Gastroesophageal sphincter (tissue), 4 donors: Measurements from ENCODE around the gene SORBS1. TPM values are rescaled to one million over a fixed set of nuclear protein-coding genes. Genes with fewer than 3 reads are reported as not detected.
A peak's percentile ranks its signal among the peaks of the same experiment; 100 is the strongest.

Experiments used
- ATAC-seq: fragments of 150-250 bp; one replicate; pipeline ENCODE4 v1.9.1; 2016; ENCODE audit warnings: mild to moderate bottlenecking, moderate library complexity
- H3K27ac ChIP-seq, 4 donors: fragments of 200-600 bp; sonication (generic) in 3 of 4; 1 replicate in 3 of 4; 2 replicates in 1 of 4; pipeline ENCODE4 v1.5.1; 2016 to 2019
- H3K27me3 ChIP-seq: fragments of 200-600 bp; sonication (generic); one replicate; pipeline ENCODE4 v1.5.1; 2019
- H3K36me3 ChIP-seq, 2 donors: fragments of 200-600 bp; sonication (generic); one replicate each; pipeline ENCODE4 v1.5.1; 2019; ENCODE audit warnings: control low read depth in 1 of 2
- H3K4me1 ChIP-seq, 3 donors: fragments of 200-600 bp; sonication (generic); 1 replicate in 2 of 3; 2 replicates in 1 of 3; pipeline ENCODE4 v1.5.1; 2016 to 2019; ENCODE audit warnings: control low read depth in 2 of 3
- H3K4me3 ChIP-seq, 2 donors: fragments of 200-600 bp; sonication (generic); one replicate each; pipeline ENCODE4 v1.5.1; 2019; ENCODE audit warnings: mild to moderate bottlenecking in 1 of 2, moderate library complexity in 1 of 2
- H3K9me3 ChIP-seq, 3 donors: fragments of 200-600 bp; sonication (generic); one replicate each; pipeline ENCODE4 v1.5.1; 2017 to 2019; ENCODE audit warnings: control low read depth in 2 of 3
- EP300 ChIP-seq: sonication (generic); formaldehyde crosslinking; IDR thresholded peaks from one replicate; pipeline ENCODE4 v1.6.1; 2017; ENCODE audit warnings: antibody characterized with exemption, mild to moderate bottlenecking
- POLR2A ChIP-seq, 2 donors: fragments of 450-650 bp; IDR thresholded peaks; one replicate each; pipeline ENCODE4 v1.6.1; 2017; ENCODE audit warnings: antibody characterized with exemption in 2 of 2, mild to moderate bottlenecking in 2 of 2, moderate library complexity in 1 of 2
- POLR2AphosphoS5 ChIP-seq: sonication (generic); formaldehyde crosslinking; IDR thresholded peaks from one replicate; pipeline ENCODE4 v1.6.1; 2017; ENCODE audit warnings: antibody characterized with exemption
- WGBS, 2 donors: methylation state at CpG; one replicate each; pipeline ENCODE4 v1.1.5; 2018; ENCODE audit warnings: low coverage in 1 of 2; 5-methylcytosine and 5-hydroxymethylcytosine counted together
- total RNA-seq, 4 donors: library from RNA; depleted of rRNA; stranded (reverse); fragments of >200 nt; gene quantifications; one replicate each; pipeline ENCODE4 v1.1.0, GENCODE V29; 2016
- TF ChIP-seq, protein P1 (sequence below), 4 experiments: fragments of 200-600 bp in 2 of 4; fragments of 450-650 bp in 2 of 4; sonication (generic) in 1 of 4; IDR thresholded peaks; one replicate each; pipeline ENCODE4 v1.5.1; 2017 to 2019; ENCODE audit warnings: antibody characterized with exemption in 4 of 4, mild to moderate bottlenecking in 2 of 4, moderate library complexity in 2 of 4

SORBS1 gene
- total RNA-seq, 4 donors from 2014 or later: 1,866 to 2,220 (median 1,948) TPM

DNA sequence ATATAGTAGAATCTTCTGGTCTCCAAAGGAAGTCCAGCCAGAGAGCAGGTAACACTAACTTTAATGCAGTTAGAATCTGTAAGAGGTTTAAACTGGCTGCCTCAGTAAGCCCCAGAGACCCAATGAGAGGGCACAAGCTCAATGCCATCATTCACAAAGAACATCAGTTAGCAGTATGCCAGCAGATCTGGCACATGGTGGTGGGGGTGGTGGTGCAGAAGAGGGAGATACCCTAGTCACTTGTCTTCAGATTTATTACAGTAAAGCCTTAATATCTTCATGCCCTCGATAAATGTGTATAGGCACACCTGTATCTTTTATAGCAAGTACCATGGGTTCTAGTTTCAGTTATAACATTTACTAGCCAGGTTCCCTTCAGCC is 86.2 kb downstream of the SORBS1 start:
- Histone ChIP-seq H3K4me1 (peaks cover 42 to 98% (median 50%) of the 10 kb centered on the region in 3 donors), H3K4me3 (no peak overlapping the region), H3K27ac (peak overlapping the region; percentile 84 to 100 (median 94)), H3K36me3 (no peaks in the 10 kb centered on the region), H3K9me3 (no peaks in the 10 kb centered on the region), H3K27me3 (no peaks in the 10 kb centered on the region)
- WGBS, 2 donors: 33 to 67% methylated on average over 1 of the region's 1 CpG
- ATAC-seq: no peak
- TF ChIP-seq POLR2AphosphoS5: no peak
- no peak for TF ChIP-seq EP300
- TF ChIP-seq POLR2A (IDR thresholded peaks at IDR 0.05): no peak
- TF ChIP-seq, protein P1, sequence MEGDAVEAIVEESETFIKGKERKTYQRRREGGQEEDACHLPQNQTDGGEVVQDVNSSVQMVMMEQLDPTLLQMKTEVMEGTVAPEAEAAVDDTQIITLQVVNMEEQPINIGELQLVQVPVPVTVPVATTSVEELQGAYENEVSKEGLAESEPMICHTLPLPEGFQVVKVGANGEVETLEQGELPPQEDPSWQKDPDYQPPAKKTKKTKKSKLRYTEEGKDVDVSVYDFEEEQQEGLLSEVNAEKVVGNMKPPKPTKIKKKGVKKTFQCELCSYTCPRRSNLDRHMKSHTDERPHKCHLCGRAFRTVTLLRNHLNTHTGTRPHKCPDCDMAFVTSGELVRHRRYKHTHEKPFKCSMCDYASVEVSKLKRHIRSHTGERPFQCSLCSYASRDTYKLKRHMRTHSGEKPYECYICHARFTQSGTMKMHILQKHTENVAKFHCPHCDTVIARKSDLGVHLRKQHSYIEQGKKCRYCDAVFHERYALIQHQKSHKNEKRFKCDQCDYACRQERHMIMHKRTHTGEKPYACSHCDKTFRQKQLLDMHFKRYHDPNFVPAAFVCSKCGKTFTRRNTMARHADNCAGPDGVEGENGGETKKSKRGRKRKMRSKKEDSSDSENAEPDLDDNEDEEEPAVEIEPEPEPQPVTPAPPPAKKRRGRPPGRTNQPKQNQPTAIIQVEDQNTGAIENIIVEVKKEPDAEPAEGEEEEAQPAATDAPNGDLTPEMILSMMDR (IDR thresholded peaks at IDR 0.05): no peak

DNA sequence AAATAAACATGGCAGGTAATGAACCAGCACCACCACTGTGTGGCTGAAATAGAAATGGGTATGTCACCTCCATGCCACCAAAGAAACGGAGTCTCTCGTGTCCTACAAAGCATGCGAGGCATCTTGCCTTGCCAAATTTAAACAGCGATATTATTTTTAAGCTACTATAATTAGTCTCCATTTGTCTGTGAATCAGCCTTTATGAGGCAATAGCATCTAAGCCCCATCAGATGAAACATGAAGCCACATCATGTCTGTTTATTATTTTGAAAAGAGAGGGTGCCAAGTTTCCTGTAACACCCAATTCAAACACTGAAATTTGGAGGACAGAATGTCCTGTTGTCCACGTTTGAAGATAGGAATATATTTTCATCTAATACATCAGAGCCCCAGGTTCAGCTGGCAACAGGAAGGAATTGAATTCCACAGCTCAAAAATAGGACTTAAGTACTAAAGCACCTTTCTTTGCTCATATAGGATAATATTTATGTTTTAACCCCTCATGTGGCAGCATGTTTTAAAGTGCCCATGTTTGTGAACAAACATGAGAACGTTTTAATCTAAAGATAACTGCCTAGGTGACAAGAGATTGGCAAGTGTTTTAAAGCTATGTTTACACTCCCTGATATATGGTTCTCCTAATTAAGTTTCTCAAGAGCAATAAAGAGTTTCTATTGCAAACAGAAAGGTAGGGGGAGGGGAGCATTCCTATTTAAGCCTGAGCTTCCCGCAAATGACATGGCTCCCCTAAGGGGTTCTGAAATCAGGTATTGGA is 86.8 kb downstream of the SORBS1 start:
- H3K4me3 ChIP-seq: no peak overlapping the region
- ATAC-seq: peak; percentile 85
- 13 to 15% methylated on average over 7 of the region's 7 CpGs for WGBS, 2 donors
- peak overlapping the region; percentile 84 to 100 (median 94) for H3K27ac ChIP-seq
- TF ChIP-seq, protein P1 (IDR thresholded peaks at IDR 0.05): peak in 3 of 4 experiments; percentile 14 to 53 (median 39)
- TF ChIP-seq POLR2AphosphoS5 (peak; percentile 99), EP300 (peak; percentile 99), POLR2A (IDR thresholded peaks at IDR 0.05) (no peak)
- peaks cover 42 to 98% (median 49%) of the 10 kb centered on the region in 3 donors for H3K4me1 ChIP-seq
- H3K36me3 ChIP-seq: no peaks in the 10 kb centered on the region
- no peaks in the 10 kb centered on the region for H3K9me3 ChIP-seq
- no peaks in the 10 kb centered on the region for H3K27me3 ChIP-seq

DNA sequence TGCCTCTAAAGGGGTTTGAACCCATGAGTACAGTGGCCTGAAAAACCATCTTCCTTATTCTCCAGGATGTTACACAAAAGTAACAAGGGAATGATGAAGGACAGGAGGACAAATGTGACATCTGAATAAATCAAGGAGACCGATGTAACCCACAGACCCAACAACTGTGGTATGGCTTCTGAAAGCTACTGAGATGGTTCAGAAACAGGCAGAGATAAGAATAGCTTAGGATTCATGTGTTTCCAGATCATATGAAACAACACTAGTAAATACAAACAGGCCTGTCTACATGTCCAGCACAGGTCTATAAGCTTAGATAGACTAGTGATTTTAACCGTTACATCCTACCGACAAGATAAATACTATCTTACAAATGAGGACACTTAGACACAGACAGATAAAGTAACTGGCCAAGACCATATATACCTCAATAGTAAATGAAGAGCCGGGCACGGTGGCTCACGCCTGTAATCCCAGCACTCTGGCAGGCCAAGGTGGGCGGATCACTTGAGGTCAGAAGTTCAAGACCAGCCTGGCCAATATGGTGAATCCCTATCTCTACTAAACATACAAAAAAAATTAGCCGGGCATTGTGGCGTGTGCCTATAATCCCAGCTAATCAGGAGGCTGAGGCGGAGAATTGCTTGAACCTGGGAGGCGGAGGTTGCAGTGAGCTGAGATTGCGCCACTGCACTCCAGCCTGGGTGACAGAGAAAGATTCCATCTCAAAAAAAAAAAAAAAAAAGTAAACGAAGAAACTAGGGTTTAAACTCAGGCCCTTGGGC is 88.7 kb downstream of the SORBS1 start:
- no peaks in the 10 kb centered on the region for H3K27me3 ChIP-seq
- H3K27ac ChIP-seq: peak overlapping the region; percentile 84 to 100 (median 94)
- 45 to 71% methylated on average over 4 to 7 of the region's 13 CpGs for WGBS, 2 donors
- ATAC-seq: no peak
- TF ChIP-seq, protein P1 (IDR thresholded peaks at IDR 0.05): no peak
- TF ChIP-seq POLR2A (IDR thresholded peaks at IDR 0.05): no peak
- TF ChIP-seq EP300: no peak
- TF ChIP-seq POLR2AphosphoS5: no peak
- H3K4me3 ChIP-seq: no peak overlapping the region
- no peaks in the 10 kb centered on the region for H3K36me3 ChIP-seq
- H3K9me3 ChIP-seq: no peaks in the 10 kb centered on the region
- peaks cover 31 to 98% (median 45%) of the 10 kb centered on the region in 3 donors for H3K4me1 ChIP-seq

DNA sequence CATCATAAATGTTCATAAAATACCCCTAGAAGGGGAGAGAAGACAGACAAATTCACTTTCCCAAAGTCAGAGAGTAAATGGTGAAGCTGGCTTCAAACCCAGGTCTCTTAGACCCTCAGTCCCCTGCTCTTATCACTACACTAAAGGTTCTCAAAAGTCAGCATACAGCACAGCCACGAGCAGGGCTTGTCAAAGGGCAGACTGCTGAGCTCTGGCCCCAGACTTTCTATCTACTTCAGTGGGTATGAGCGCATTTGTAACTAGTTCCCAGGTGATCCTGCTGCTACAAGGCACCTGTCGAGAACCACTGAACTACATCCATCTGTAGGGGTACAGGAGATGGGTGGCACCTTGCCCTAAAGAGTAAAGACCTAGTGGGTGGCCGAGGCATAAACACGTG is 91.5 kb downstream of the SORBS1 start:
- Histone ChIP-seq H3K9me3 (no peaks in the 10 kb centered on the region), H3K4me3 (no peak overlapping the region), H3K4me1 (peaks cover 13 to 98% (median 27%) of the 10 kb centered on the region in 3 donors), H3K27ac (peak overlapping the region; percentile 84 to 100 (median 94)), H3K36me3 (no peaks in the 10 kb centered on the region), H3K27me3 (no peaks in the 10 kb centered on the region)
- no peak for ATAC-seq
- TF ChIP-seq, protein P1 (IDR thresholded peaks at IDR 0.05): no peak
- no peak for TF ChIP-seq POLR2A (IDR thresholded peaks at IDR 0.05)
- no peak for TF ChIP-seq EP300
- no peak for TF ChIP-seq POLR2AphosphoS5
- whole genome bisulfite sequencing, 2 donors: 41 to 60% methylated on average over 2 of the region's 5 CpGs
